ENCODE measurements around the gene BATF.

The BATF gene

GRCh38 chr14:75496755-75497154, 25.5 kb upstream of the BATF start:
- H3K4me3 ChIP-seq (replicated peaks; ENCODE audit: insufficient read depth, low read length) = no peak overlapping the region
- TF ChIP-seq REST (IDR thresholded peaks at IDR 0.05; ENCODE audit: insufficient replicate concordance, low read depth) (peak; percentile 83), GABPA (IDR thresholded peaks at IDR 0.05; ENCODE audit: low read depth) (no peak)
- no peaks in the 10 kb centered on the region for H3K27me3 ChIP-seq (ENCODE audit: insufficient read depth, poor library complexity, severe bottlenecking)
- no peak for DNase-seq (ENCODE audit: low read depth in 1 of 2, low spot score in 1 of 2)
- H3K27ac ChIP-seq (replicated peaks) = no peak overlapping the region

GRCh38 chr14:75497191-75497590, 25.1 kb upstream of the BATF start:
- DNase-seq (ENCODE audit: low read depth in 1 of 2, low spot score in 1 of 2) = peak in 1 of 2 experiments; percentile 71
- Histone ChIP-seq H3K27ac (replicated peaks) (no peak overlapping the region), H3K27me3 (ENCODE audit: insufficient read depth, poor library complexity, severe bottlenecking) (no peaks in the 10 kb centered on the region), H3K4me3 (replicated peaks; ENCODE audit: insufficient read depth, low read length) (no peak overlapping the region)
- TF ChIP-seq SPI1 (IDR thresholded peaks at IDR 0.05; ENCODE audit: borderline replicate concordance, low read depth) = peak; percentile 40; the same call in 1 of the 2 replicates
- no peak for TF ChIP-seq CTCF (IDR thresholded peaks at IDR 0.05; ENCODE audit: insufficient read depth, low read length)

GRCh38 chr14:75497701-75498100, 24.6 kb upstream of the BATF start:
- H3K27me3 ChIP-seq (ENCODE audit: insufficient read depth, poor library complexity, severe bottlenecking) = no peaks in the 10 kb centered on the region
- no peak for DNase-seq (ENCODE audit: low read depth in 1 of 2, low spot score in 1 of 2)
- H3K4me3 ChIP-seq (replicated peaks; ENCODE audit: insufficient read depth, low read length) = no peak overlapping the region
- TF ChIP-seq SPI1 (IDR thresholded peaks at IDR 0.05; ENCODE audit: borderline replicate concordance, low read depth) (no peak), CTCF (IDR thresholded peaks at IDR 0.05; ENCODE audit: insufficient read depth, low read length) (no peak), POLR2AphosphoS5 (IDR thresholded peaks at IDR 0.05; ENCODE audit: low read depth) (no peak), REST (IDR thresholded peaks at IDR 0.05; ENCODE audit: insufficient replicate concordance, low read depth) (no peak), GABPA (IDR thresholded peaks at IDR 0.05; ENCODE audit: low read depth) (no peak)
- no peak overlapping the region for H3K27ac ChIP-seq (replicated peaks)

GRCh38 chr14:75499084-75499875, 23.0 kb upstream of the BATF start:
- DNase-seq (ENCODE audit: low read depth in 1 of 2, low spot score in 1 of 2) = no peak
- no peak overlapping the region for H3K4me3 ChIP-seq (replicated peaks; ENCODE audit: insufficient read depth, low read length)
- H3K27ac ChIP-seq (replicated peaks) = no peak overlapping the region
- no peaks in the 10 kb centered on the region for H3K27me3 ChIP-seq (ENCODE audit: insufficient read depth, poor library complexity, severe bottlenecking)
- TF ChIP-seq REST (IDR thresholded peaks at IDR 0.05; ENCODE audit: insufficient replicate concordance, low read depth) (no peak), SPI1 (IDR thresholded peaks at IDR 0.05; ENCODE audit: borderline replicate concordance, low read depth) (no peak), CTCF (IDR thresholded peaks at IDR 0.05; ENCODE audit: insufficient read depth, low read length) (no peak), GABPA (IDR thresholded peaks at IDR 0.05; ENCODE audit: low read depth) (no peak), POLR2AphosphoS5 (IDR thresholded peaks at IDR 0.05; ENCODE audit: low read depth) (no peak)

Measured in HL-60 (cell line).